SU-DHL-6 (cell line): ENCODE data around the gene ZNF613.

Source experiments
- H2AFZ ChIP-seq: fragments of 200-600 bp; sonication (generic); 2 replicates; pipeline ENCODE4 v1.6.1; 2014; ENCODE audit warnings: low read depth, mild to moderate bottlenecking, moderate library complexity, mixed read lengths, antibody characterized with exemption, low read length; ENCODE audit not compliant: severe bottlenecking
- H3F3A ChIP-seq: fragments of 200-600 bp; shearing (Covaris generic); 2 replicates; pipeline ENCODE4 v1.6.0; 2016; ENCODE audit warnings: antibody characterized with exemption, mild to moderate bottlenecking; ENCODE audit not compliant: insufficient read depth
- H3K27ac ChIP-seq: fragments of 200-600 bp; sonication (generic); 2 replicates; pipeline ENCODE4 v1.5.1; 2016; ENCODE audit warnings: low read depth, mild to moderate bottlenecking, low read length, moderate library complexity, mixed read lengths
- H3K27me3 ChIP-seq: fragments of 200-600 bp; sonication (generic), shearing (Covaris generic); 2 replicates; pipeline ENCODE4 v1.6.0; 2014; ENCODE audit warnings: mild to moderate bottlenecking, low read length
- H3K36me3 ChIP-seq: fragments of 200-600 bp; sonication (generic); 2 replicates; pipeline ENCODE4 v1.6.1; 2014; ENCODE audit warnings: mild to moderate bottlenecking, low read length, mixed read lengths
- H3K4me2 ChIP-seq: fragments of 300-600, 200-600 bp; shearing (Covaris generic), sonication (generic); 2 replicates; pipeline ENCODE4 v1.6.0; 2014; ENCODE audit warnings: low read length, low read depth, mild to moderate bottlenecking; ENCODE audit not compliant: poor library complexity, severe bottlenecking
- H3K4me3 ChIP-seq: fragments of 200-600 bp; sonication (generic); 2 replicates; pipeline ENCODE4 v1.5.1; 2014; ENCODE audit warnings: antibody characterized with exemption, low read length, mild to moderate bottlenecking, mixed read lengths; ENCODE audit not compliant: insufficient read depth, poor library complexity, severe bottlenecking
- H3K79me2 ChIP-seq: fragments of 200-600 bp; sonication (generic); 2 replicates; pipeline ENCODE4 v1.6.1; 2014; ENCODE audit warnings: mild to moderate bottlenecking, low read length, moderate library complexity; ENCODE audit not compliant: insufficient read depth
- H3K9ac ChIP-seq: fragments of 200-600 bp; sonication (generic); 2 replicates; pipeline ENCODE4 v1.7.0; 2014; ENCODE audit warnings: mild to moderate bottlenecking, low read length
- H3K9me2 ChIP-seq: fragments of 200-600 bp; sonication (generic); replicated peaks from 2 replicates; pipeline ENCODE4 v1.6.1; 2014; ENCODE audit warnings: low read length; ENCODE audit not compliant: insufficient read depth
- H3K9me3 ChIP-seq: fragments of 200-600 bp; sonication (generic); 2 replicates; pipeline ENCODE4 v1.6.1; 2014; ENCODE audit warnings: low read length, mixed read lengths; ENCODE audit not compliant: insufficient read depth
- H4K20me1 ChIP-seq: fragments of 200-600 bp; sonication (generic); 2 replicates; pipeline ENCODE4 v1.6.1; 2014; ENCODE audit warnings: low read depth, mild to moderate bottlenecking, antibody characterized with exemption, low read length, moderate library complexity, mixed read lengths
- CTCF ChIP-seq: fragments of 200-600 bp; sonication (generic); IDR thresholded peaks from one replicate; pipeline ENCODE4 v1.5.1; 2017; ENCODE audit warnings: antibody characterized with exemption, mild to moderate bottlenecking, low read length, moderate library complexity; ENCODE audit not compliant: insufficient read depth, poor library complexity, severe bottlenecking
- EZH2phosphoT487 ChIP-seq: fragments of 200-600 bp; sonication (generic), shearing (Covaris generic); conservative IDR thresholded peaks from 2 replicates; pipeline ENCODE4 v1.6.1; 2018; ENCODE audit warnings: mild to moderate bottlenecking, antibody characterized with exemption, low read length, moderate library complexity, mixed read lengths

ZNF613 gene

GRCh38 chr19:51901860-51902259, 25.4 kb upstream of the ZNF613 start:
- no peak overlapping the region for H2AFZ ChIP-seq
- no peaks in the 10 kb centered on the region for H3K79me2 ChIP-seq
- H4K20me1 ChIP-seq: no peaks in the 10 kb centered on the region
- TF ChIP-seq EZH2phosphoT487 (no peak), CTCF (no peak)
- H3K9me2 ChIP-seq: no peaks in the 10 kb centered on the region
- no peak overlapping the region for H3K4me2 ChIP-seq
- H3K9me3 ChIP-seq: 0 out of 2 replicates have a peak, but pooled peaks cover 6% of the 10 kb centered on the region
- no peak overlapping the region for H3K4me3 ChIP-seq
- H3K27ac ChIP-seq: no peak overlapping the region
- H3F3A ChIP-seq: no peaks in the 10 kb centered on the region
- no peaks in the 10 kb centered on the region for H3K27me3 ChIP-seq
- H3K9ac ChIP-seq: no peak overlapping the region
- no peaks in the 10 kb centered on the region for H3K36me3 ChIP-seq

GRCh38 chr19:51903192-51903591, 24.1 kb upstream of the ZNF613 start:
- Histone ChIP-seq H3K27me3 (no peaks in the 10 kb centered on the region), H3K9me3 (0 out of 2 replicates have a peak, but pooled peaks cover 6% of the 10 kb centered on the region), H3K4me2 (no peak overlapping the region), H3K36me3 (no peaks in the 10 kb centered on the region), H3K4me3 (no peak overlapping the region), H3K79me2 (no peaks in the 10 kb centered on the region), H3K9me2 (no peaks in the 10 kb centered on the region), H2AFZ (no peak overlapping the region), H3F3A (no peaks in the 10 kb centered on the region), H3K9ac (no peak overlapping the region), H3K27ac (no peak overlapping the region), H4K20me1 (no peaks in the 10 kb centered on the region)
- no peak for TF ChIP-seq EZH2phosphoT487
- TF ChIP-seq CTCF: no peak

GRCh38 chr19:51904331-51905165, 22.7 kb upstream of the ZNF613 start, which contains the start of gene ZNF649:
ZNF649 (minus strand) TSS chr19:51905017; CDS start chr19:51900107, 4,910 bp downstream.
- H3K79me2 ChIP-seq: no peaks in the 10 kb centered on the region
- no peaks in the 10 kb centered on the region for H3F3A ChIP-seq
- H3K9me3 ChIP-seq: 0 out of 2 replicates have a peak, but pooled peaks cover 6% of the 10 kb centered on the region
- no peak within 1 kb of the TSS for H3K9ac ChIP-seq
- no peak within 1 kb of the TSS for H3K4me2 ChIP-seq
- TF ChIP-seq EZH2phosphoT487 (no peak), CTCF (no peak)
- H3K27ac ChIP-seq: no peak within 1 kb of the TSS
- no peaks in the 10 kb centered on the region for H3K36me3 ChIP-seq
- no peak within 1 kb of the TSS for H2AFZ ChIP-seq
- H3K27me3 ChIP-seq: no peaks in the 10 kb centered on the region
- H3K9me2 ChIP-seq: no peaks in the 10 kb centered on the region
- H4K20me1 ChIP-seq: no peaks in the 10 kb centered on the region
- no peak within 1 kb of the TSS for H3K4me3 ChIP-seq
